GM12878 (cell line): ENCODE results near the gene NCOA4. TPM values are rescaled to one million over a fixed set of nuclear protein-coding genes. Genes with fewer than 3 reads are reported as not detected.
"Not testable (repeated sequence)": the region's sequence is repeated elsewhere in the genome, so short reads cannot be mapped to it uniquely, and the experiment has no call there.

Experiments
- ATAC-seq: fragments of 200-7000 bp; cut with Tn5 transposase; 3 replicates; pipeline ENCODE4 v1.9.1; 2020; ENCODE audit warnings: mild to moderate bottlenecking, moderate library complexity
- BruUV-seq: library from RNA; stranded (reverse); fragments of 400-500 nt; replicated peaks from 2 replicates; lab custom pipeline; 2021; lab: Mats Ljungman, UMichigan
- CTCF ChIA-PET: fragments of 300-600 bp; sonication (Branson Sonifier 250); formaldehyde crosslinking; extraction: SDS; loops from one replicate; lab custom pipeline; 2021; ENCODE audit warnings: inconsistent platforms; lab: Yijun Ruan, JAX
- POLR2A ChIA-PET: fragments of 350-600 bp; formaldehyde crosslinking; extraction: SDS; loops from one replicate; lab custom pipeline; 2021; ENCODE audit warnings: inconsistent platforms; lab: Charles Lee
- RAD21 ChIA-PET: fragments of 300-600 bp; sonication (Branson Sonifier 250); formaldehyde crosslinking; loops from one replicate; lab custom pipeline; 2023; ENCODE audit warnings: antibody characterized with exemption; ENCODE audit not compliant: unreplicated experiment; lab: Charles Lee
- SMC1A ChIA-PET: fragments of 300-600 bp; sonication (Branson Sonifier 250); formaldehyde crosslinking; loops from one replicate; lab custom pipeline; 2023; ENCODE audit not compliant: unreplicated experiment, uncharacterized antibody; lab: Charles Lee
- DNase-seq: peaks from one replicate; pipeline ENCODE4 v3.0.0-alpha.2; 2011; ENCODE audit warnings: low read depth, low spot score
- FAIRE-seq: peaks from 3 replicates; lab custom pipeline; 2011; peaks lifted over from hg19 to GRCh38; lab: Jason Lieb, UNC
- H2AFZ ChIP-seq: 2 replicates; pipeline ENCODE4 v1.6.0; 2011; ENCODE audit warnings: low read depth, low read length, control low read depth; ENCODE audit not compliant: control insufficient read depth
- H3K27ac ChIP-seq: 2 replicates; pipeline ENCODE4 v1.5.1; 2011; ENCODE audit warnings: control low read depth; ENCODE audit not compliant: control insufficient read depth, insufficient read depth
- H3K27me3 ChIP-seq, 2 experiments: replicated peaks in 1 of 2; 2 replicates each; pipeline versions ENCODE4 v1.6.0 to v1.6.1; 2011; ENCODE audit warnings: low read length in 1 of 2; ENCODE audit not compliant: control insufficient read depth in 2 of 2, insufficient read depth in 2 of 2
- H3K36me3 ChIP-seq, 2 experiments: 2 replicates each; pipeline ENCODE4 v1.5.1; 2011; ENCODE audit warnings: low read length in 1 of 2; ENCODE audit not compliant: control insufficient read depth in 2 of 2, insufficient read depth in 2 of 2
- H3K4me1 ChIP-seq: 2 replicates; pipeline ENCODE4 v1.6.1; 2011; ENCODE audit warnings: mild to moderate bottlenecking, low read length, moderate library complexity, mixed read lengths; ENCODE audit not compliant: control insufficient read depth, insufficient read depth
- H3K4me2 ChIP-seq: 2 replicates; pipeline ENCODE4 v1.6.0; 2011; ENCODE audit warnings: control low read depth; ENCODE audit not compliant: control insufficient read depth, insufficient read depth
- H3K4me3 ChIP-seq: fragments of 200-600 bp; sonication (generic); 2 replicates; pipeline ENCODE4 v1.5.1; 2016
- H3K79me2 ChIP-seq: 2 replicates; pipeline ENCODE4 v1.6.0; 2011; ENCODE audit warnings: low read length; ENCODE audit not compliant: control insufficient read depth, insufficient read depth
- H3K9ac ChIP-seq: 2 replicates; pipeline ENCODE4 v1.8.0; 2011; ENCODE audit warnings: low read length, control low read depth, mixed read lengths; ENCODE audit not compliant: control insufficient read depth, insufficient read depth
- H3K9me3 ChIP-seq: replicated peaks from 3 replicates; pipeline ENCODE4 v1.5.1; 2011; ENCODE audit warnings: mild to moderate bottlenecking, low read length; ENCODE audit not compliant: control insufficient read depth, insufficient read depth
- H4K20me1 ChIP-seq: 2 replicates; pipeline ENCODE4 v1.6.0; 2011; ENCODE audit not compliant: control insufficient read depth, insufficient read depth
- RAD21 ChIP-seq: IDR thresholded peaks from 2 replicates; pipeline ENCODE4 v1.6.1; 2011; ENCODE audit warnings: mild to moderate bottlenecking, low read depth, low read length, moderate library complexity; ENCODE audit not compliant: insufficient read depth
- RUNX3 ChIP-seq: IDR thresholded peaks from 2 replicates; pipeline ENCODE4 v1.6.1; 2012; ENCODE audit warnings: low read length, inconsistent platforms
- SMC3 ChIP-seq: IDR thresholded peaks from 2 replicates; pipeline ENCODE4 v1.6.1; 2011; ENCODE audit warnings: low read length, improper control_type of control experiment, borderline replicate concordance
- YY1 ChIP-seq: IDR thresholded peaks from 2 replicates; pipeline ENCODE4 v1.6.1; 2011; ENCODE audit warnings: low read depth, mild to moderate bottlenecking, low read length
- WGBS: methylation state at CpG from one replicate; pipeline ENCODE4 v1.1.6; 2016; ENCODE audit warnings: low lambda C conversion rate; ENCODE audit not compliant: insufficient replicate concordance, insufficient coverage; ENCODE audit errors: missing lambda C conversion rate; 5-methylcytosine and 5-hydroxymethylcytosine counted together
- in situ Hi-C: fragments of 300-500 bp; cut with MboI; formaldehyde crosslinking; loops from 9 replicates; pipeline ENCODE4 v1.14.3; 2018; ENCODE audit warnings: mixed read lengths
- intact Hi-C: fragments of 100-400 bp; cut with micrococcal nuclease; formaldehyde crosslinking; loops from one replicate; pipeline ENCODE4 v1.14.2; 2022; ENCODE audit not compliant: unreplicated experiment
- polyA plus RNA-seq, 11 experiments: library from polyadenylated mRNA; depleted of rRNA in 4 of 11; unstranded in 6 of 11; stranded (reverse) in 5 of 11; fragments of >200 nt; fragmentation: Nextera tagmentation in 4 of 11; fragmentation: Illumina TruSeq in 1 of 11; extraction: Ambion mirVana in 4 of 11; extraction: Trizol in 1 of 11; gene quantifications; 1 replicate in 1 of 11; 2 replicates in 10 of 11; pipeline versions ENCODE4 v1.2.1 to v1.2.3, GENCODE V29; 2011 to 2016; ENCODE audit warnings: inconsistent platforms in 2 of 11, missing spikeins in 2 of 11, low read depth in 1 of 11
- total RNA-seq, 4 experiments: library from RNA; depleted of rRNA in 3 of 4; stranded (reverse); fragments of >200 nt in 3 of 4; fragmentation: Illumina TruSeq in 1 of 4; extraction: Trizol in 1 of 4; gene quantifications; 2 replicates each; pipeline versions ENCODE4 v1.2.1 to v1.2.3, GENCODE V29; 2013 to 2021
- TF ChIP-seq, protein P1 (sequence below): fragments of 450-650 bp; IDR thresholded peaks from 2 replicates; pipeline ENCODE4 v1.6.1; 2016; ENCODE audit warnings: mild to moderate bottlenecking
- TF ChIP-seq, protein P2 (sequence below), 3 experiments: IDR thresholded peaks in 2 of 3; conservative IDR thresholded peaks in 1 of 3; 2 replicates each; pipeline ENCODE4 v1.5.1; 2011; ENCODE audit warnings: low read depth in 3 of 3, low read length in 3 of 3, mild to moderate bottlenecking in 3 of 3, control low read depth in 2 of 3, moderate library complexity in 2 of 3, inconsistent platforms in 1 of 3, mixed read lengths in 1 of 3; ENCODE audit not compliant: control insufficient read depth in 2 of 3, insufficient read depth in 1 of 3; ENCODE audit errors: extremely low read depth in 1 of 3

The NCOA4 gene
- total and polyA plus RNA-seq, 10 of the 15 experiments (the other 5 are each of a cell fraction or from before 2014, with no cell fraction given) = 57.5 to 119 (median 100) TPM

DNA sequence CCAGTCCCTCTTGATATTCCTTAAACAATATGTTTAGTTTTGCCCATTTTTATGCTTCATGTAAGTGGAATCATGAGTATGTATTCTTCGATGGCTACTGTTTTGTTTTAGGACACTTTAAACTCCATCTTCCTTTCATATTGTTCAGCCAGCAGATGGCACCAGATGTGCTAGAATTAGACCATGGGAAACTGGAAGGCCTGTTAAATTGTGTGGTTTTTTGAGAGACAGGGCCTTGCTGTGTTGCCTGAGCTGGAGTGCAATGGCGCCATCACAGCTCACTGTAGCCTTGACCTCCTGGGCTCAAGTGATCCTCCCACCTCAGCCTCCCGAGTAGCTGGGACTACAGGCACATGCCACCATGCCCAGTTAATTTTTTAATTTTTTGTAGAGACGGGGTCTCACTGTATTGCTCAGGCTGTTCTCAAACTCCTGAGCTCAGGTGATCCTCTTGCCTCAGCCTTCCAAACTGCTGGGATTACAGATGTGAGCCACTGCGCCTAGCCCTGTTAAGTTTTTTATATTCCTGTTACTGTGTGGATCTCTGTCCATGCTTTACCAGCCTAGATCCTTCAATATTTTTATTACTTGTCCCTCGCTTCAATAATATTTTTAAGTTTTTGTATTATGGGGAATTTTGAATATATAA is 46.8 kb downstream of the NCOA4 start:
- H3K9me3 ChIP-seq, H2AFZ ChIP-seq, H3K36me3 ChIP-seq, H3K4me2 ChIP-seq, SMC1A ChIA-PET, H3K27ac ChIP-seq, H3K27me3 ChIP-seq, POLR2A ChIA-PET, H3K4me3 ChIP-seq, H3K9ac ChIP-seq, DNase-seq, H4K20me1 ChIP-seq, in situ Hi-C loops, H3K4me1 ChIP-seq, FAIRE-seq, BruUV-seq: not testable (repeated sequence)
- WGBS = 89% methylated on average over 6 of the region's 6 CpGs
- TF ChIP-seq, protein P1, sequence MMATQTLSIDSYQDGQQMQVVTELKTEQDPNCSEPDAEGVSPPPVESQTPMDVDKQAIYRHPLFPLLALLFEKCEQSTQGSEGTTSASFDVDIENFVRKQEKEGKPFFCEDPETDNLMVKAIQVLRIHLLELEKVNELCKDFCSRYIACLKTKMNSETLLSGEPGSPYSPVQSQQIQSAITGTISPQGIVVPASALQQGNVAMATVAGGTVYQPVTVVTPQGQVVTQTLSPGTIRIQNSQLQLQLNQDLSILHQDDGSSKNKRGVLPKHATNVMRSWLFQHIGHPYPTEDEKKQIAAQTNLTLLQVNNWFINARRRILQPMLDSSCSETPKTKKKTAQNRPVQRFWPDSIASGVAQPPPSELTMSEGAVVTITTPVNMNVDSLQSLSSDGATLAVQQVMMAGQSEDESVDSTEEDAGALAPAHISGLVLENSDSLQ = peak; percentile 86
- TF ChIP-seq, protein P2, sequence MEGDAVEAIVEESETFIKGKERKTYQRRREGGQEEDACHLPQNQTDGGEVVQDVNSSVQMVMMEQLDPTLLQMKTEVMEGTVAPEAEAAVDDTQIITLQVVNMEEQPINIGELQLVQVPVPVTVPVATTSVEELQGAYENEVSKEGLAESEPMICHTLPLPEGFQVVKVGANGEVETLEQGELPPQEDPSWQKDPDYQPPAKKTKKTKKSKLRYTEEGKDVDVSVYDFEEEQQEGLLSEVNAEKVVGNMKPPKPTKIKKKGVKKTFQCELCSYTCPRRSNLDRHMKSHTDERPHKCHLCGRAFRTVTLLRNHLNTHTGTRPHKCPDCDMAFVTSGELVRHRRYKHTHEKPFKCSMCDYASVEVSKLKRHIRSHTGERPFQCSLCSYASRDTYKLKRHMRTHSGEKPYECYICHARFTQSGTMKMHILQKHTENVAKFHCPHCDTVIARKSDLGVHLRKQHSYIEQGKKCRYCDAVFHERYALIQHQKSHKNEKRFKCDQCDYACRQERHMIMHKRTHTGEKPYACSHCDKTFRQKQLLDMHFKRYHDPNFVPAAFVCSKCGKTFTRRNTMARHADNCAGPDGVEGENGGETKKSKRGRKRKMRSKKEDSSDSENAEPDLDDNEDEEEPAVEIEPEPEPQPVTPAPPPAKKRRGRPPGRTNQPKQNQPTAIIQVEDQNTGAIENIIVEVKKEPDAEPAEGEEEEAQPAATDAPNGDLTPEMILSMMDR (IDR thresholded peaks at IDR 0.05 in 2 of 3, conservative IDR thresholded peaks at IDR 0.05 in 1 of 3; ENCODE audit: control insufficient read depth in 2 of 3, extremely low read depth in 1 of 3, insufficient read depth in 1 of 3, low read depth in 3 of 3, low read length in 3 of 3) = peak in 2 of 3 experiments; percentile 9 to 18; a peak in 3 of 6 replicates
- peak; percentile 13; the same call in 1 of the 2 replicates for TF ChIP-seq SMC3
- TF ChIP-seq RUNX3 = peak; percentile 23; the same call in 1 of the 2 replicates
- 0 out of 2 replicates have a peak, but pooled peaks have one; percentile 19 for TF ChIP-seq YY1
- peak; percentile 28; the same call in 1 of the 2 replicates for TF ChIP-seq RAD21
- ATAC-seq = peak; percentile 84
- peaks cover 12% of the 10 kb centered on the region for H3K79me2 ChIP-seq
- intact Hi-C loops = loop anchor here (1.0 kb wide), 1 partner anchor 45 kb away; no protein-coding TSS in a partner anchor
- ChIA-PET RAD21 (interaction anchor here (1.3 kb wide), 1 partner anchor 46 kb away, joined by 3 read pairs; no protein-coding TSS in a partner anchor), CTCF (interaction anchor here (0.6 to 0.9 kb wide), 2 partner anchors 37 to 45 kb away, joined by 3 to 4 read pairs; no protein-coding TSS in a partner anchor)

DNA sequence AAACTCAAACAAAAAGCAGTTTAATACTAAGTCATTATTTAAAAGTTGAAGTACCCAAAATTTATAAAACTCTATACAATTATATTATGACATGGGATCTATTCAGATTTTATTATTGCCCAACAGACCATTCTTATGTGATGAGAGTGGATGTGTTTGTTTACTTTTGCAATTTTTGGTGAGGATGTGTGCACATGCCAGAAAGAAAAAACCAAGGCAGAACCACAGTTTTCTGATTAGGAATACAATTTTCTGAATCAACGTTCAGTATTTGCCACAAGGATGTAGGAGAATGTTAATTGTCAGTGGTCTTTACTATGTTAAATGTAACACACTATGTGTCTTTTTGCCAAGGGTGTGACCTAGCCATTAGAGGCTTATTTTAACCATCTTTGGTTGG is 49.1 kb downstream of the NCOA4 start:
- H2AFZ ChIP-seq, intact Hi-C loops, H3K36me3 ChIP-seq, ATAC-seq, H4K20me1 ChIP-seq, DNase-seq, H3K4me2 ChIP-seq, SMC1A ChIA-PET, BruUV-seq, H3K27ac ChIP-seq, H3K27me3 ChIP-seq, H3K4me1 ChIP-seq, H3K4me3 ChIP-seq, RAD21 ChIA-PET, FAIRE-seq, H3K9me3 ChIP-seq, POLR2A ChIA-PET, in situ Hi-C loops, H3K9ac ChIP-seq: not testable (repeated sequence)
- CTCF ChIA-PET = interaction anchor here (1.8 kb wide), 1 partner anchor 47 kb away, joined by 10 read pairs; the partner anchor contains the start of gene NCOA4
- WGBS = 29% methylated on average over 1 of the region's 1 CpG
- peaks cover 12% of the 10 kb centered on the region for H3K79me2 ChIP-seq
